Measurements from ENCODE around the gene LHX6. TPM values are rescaled to one million over a fixed set of nuclear protein-coding genes. Genes with fewer than 3 reads are reported as not detected.

The LHX6 gene
- total and polyA plus RNA-seq, 2 of the 4 experiments (the other 2 are of a cell fraction) = under 0.01 to 0.05 TPM

DNA sequence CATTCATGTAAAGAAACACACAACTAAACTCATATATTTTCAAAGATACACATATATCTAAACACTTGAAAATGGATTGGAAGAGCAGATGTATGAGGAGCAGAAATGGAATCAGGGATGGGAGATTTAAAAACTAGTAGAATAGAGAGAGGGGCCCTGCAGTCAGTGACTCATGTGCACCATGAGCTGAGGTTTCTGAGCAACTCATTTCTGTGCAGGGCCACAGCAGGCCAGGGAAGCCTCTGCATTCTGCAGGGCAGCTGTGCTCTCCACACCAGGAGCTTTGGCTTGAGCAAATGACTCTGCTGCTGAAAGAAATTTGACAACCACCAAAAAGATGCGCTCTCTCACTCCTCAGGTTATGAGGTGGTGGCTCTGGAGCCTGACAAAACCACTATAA is 27.1 kb downstream of the LHX6 start:
- Histone ChIP-seq H4K8ac (ENCODE audit: low read depth in 2 of 2, low read length in 2 of 2) (no peak overlapping the region), H3K4ac (ENCODE audit: low read depth, low read length) (no peak overlapping the region), H3K27ac (ENCODE audit: insufficient read depth, low read length) (no peak overlapping the region), H3K4me2 (ENCODE audit: low read depth, low read length) (no peak overlapping the region), H2BK15ac (ENCODE audit: low read depth, low read length) (no peak overlapping the region), H2AFZ (replicated peaks; ENCODE audit: low read length, poor library complexity) (no peak overlapping the region), H2BK20ac (ENCODE audit: low read depth, low read length) (no peak overlapping the region), H3K23ac (ENCODE audit: low read depth, low read length) (no peak overlapping the region), H3K27me3 (ENCODE audit: control insufficient read depth, insufficient read depth, low read length) (peaks cover 16% of the 10 kb centered on the region), H3K14ac (replicated peaks; ENCODE audit: low read depth, low read length) (no peak overlapping the region), H3K79me1 (ENCODE audit: low read depth in 1 of 2, low read length in 2 of 2) (no peaks in the 10 kb centered on the region), H3K18ac (ENCODE audit: low read depth, low read length) (no peak overlapping the region), H3K56ac (ENCODE audit: extremely low read depth, insufficient read depth, low read length) (no peak overlapping the region), H3K9me3 (ENCODE audit: control insufficient read depth, insufficient read depth, low read length) (no peaks in the 10 kb centered on the region), H4K91ac (ENCODE audit: insufficient read depth, low read depth, low read length) (no peak overlapping the region), H4K20me1 (ENCODE audit: insufficient read depth, low read length) (peaks cover 4% of the 10 kb centered on the region; the same call in 1 of the 2 replicates), H2AK5ac (ENCODE audit: low read depth, low read length) (no peak overlapping the region), H2BK120ac (ENCODE audit: low read depth, low read length) (no peak overlapping the region), H3K4me1 (ENCODE audit: control insufficient read depth, insufficient read depth, low read length) (peaks cover 8% of the 10 kb centered on the region; the same call in 1 of the 2 replicates), H3K36me3 (ENCODE audit: control insufficient read depth, insufficient read depth, low read length) (no peaks in the 10 kb centered on the region), H3K9ac (ENCODE audit: low read depth, low read length) (no peak overlapping the region), H3K4me3 (ENCODE audit: insufficient read depth, low read depth, low read length) (no peak overlapping the region), H4K5ac (ENCODE audit: low read depth, low read length) (no peak overlapping the region), H2BK5ac (ENCODE audit: low read depth, low read length, poor library complexity, severe bottlenecking) (no peak overlapping the region), H3K9me1 (ENCODE audit: insufficient read depth, low read length) (no peaks in the 10 kb centered on the region; the same call in 1 of the 2 replicates), H2AK9ac (replicated peaks; ENCODE audit: low read depth, low read length, poor library complexity) (no peak overlapping the region)
- BruUV-seq (replicated peaks) = no TSS peak
- peak; percentile 78 for DNase-seq
- in situ Hi-C loops (cut with MboI; ENCODE audit: low sequenced_read_pairs) (no loop called here), intact Hi-C loops (cut with micrococcal nuclease) (no loop called here), dilution Hi-C loops (cut with HindIII; ENCODE audit: low sequenced_read_pairs, unreplicated experiment) (no loop called here)
- ATAC-seq (ENCODE audit: low read depth) = peak; percentile 84
- POLR2A ChIA-PET (ENCODE audit: unreplicated experiment) = no interaction called here
- CTCF ChIA-PET = no interaction called here
- TF ChIP-seq FOS (IDR thresholded peaks at IDR 0.05; ENCODE audit: low read depth, low read length) (no peak), MAZ (IDR thresholded peaks at IDR 0.05; ENCODE audit: borderline replicate concordance, low read depth, low read length) (0 out of 2 replicates have a peak, but pooled peaks have one; percentile 0)
- TF ChIP-seq, protein P1, sequence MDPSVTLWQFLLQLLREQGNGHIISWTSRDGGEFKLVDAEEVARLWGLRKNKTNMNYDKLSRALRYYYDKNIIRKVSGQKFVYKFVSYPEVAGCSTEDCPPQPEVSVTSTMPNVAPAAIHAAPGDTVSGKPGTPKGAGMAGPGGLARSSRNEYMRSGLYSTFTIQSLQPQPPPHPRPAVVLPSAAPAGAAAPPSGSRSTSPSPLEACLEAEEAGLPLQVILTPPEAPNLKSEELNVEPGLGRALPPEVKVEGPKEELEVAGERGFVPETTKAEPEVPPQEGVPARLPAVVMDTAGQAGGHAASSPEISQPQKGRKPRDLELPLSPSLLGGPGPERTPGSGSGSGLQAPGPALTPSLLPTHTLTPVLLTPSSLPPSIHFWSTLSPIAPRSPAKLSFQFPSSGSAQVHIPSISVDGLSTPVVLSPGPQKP (IDR thresholded peaks at IDR 0.05; ENCODE audit: borderline replicate concordance, low read depth, low read length) = no peak
- WGBS, 2 experiments (ENCODE audit: extremely low coverage in 2 of 2, insufficient read length in 1 of 2) = no CpG with 5 or more reads among the region's 1 CpG
